HG02798 (cell line): ENCODE results near the gene FOXP4.

ENCODE experiments used
- ATAC-seq: cut with Tn5 transposase; IDR thresholded peaks from one replicate; pipeline ENCODE4 v1.9.1; 2021; ENCODE audit warnings: mild to moderate bottlenecking; ENCODE audit not compliant: unreplicated experiment, poor library complexity

Gene FOXP4

DNA sequence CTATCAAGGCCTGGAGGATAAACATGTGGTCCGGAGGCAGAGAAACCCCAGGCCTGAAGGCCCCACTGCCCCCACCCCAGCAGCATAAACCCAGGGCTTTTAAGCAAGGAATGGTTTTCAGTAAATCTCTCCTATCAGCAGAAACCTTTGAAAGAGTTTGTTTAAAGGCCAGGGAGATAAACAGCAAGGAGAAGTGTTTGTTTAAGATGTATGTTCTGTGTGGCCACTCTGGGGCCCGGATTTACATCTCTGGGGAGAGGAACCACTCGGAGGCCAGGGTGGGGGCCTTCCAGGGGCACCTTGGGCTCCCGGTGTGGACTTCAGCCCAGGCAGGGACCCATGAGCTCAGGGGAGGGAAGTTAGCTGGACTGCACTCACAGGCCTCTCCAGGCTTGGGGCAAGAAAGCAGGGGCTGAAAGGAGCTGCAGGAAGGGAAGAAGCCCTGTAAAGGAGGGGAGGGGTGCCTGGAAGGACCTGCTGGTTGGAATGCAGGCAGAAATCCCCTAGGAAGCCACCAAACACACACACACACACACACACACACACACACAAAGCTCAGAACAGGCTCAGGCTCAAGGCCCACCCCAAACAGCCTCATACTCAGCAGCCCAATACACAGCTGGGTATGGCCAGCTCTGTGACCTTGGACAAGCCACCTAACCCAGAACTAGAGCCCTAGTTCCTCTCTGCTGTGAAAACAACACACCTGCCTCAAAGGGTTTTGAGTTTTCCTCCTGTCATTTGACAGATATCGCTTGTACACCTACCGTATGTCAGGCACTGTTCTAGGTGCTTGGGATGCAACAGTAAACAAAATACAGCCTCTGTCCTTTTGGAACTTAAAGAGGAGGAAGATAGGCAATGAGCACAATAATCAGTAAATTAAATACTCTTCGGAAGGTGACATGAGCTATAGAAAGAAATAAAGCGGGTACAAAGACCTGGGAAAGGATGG lies 26.2 kb upstream of the FOXP4 start:
- no peak for ATAC-seq

DNA sequence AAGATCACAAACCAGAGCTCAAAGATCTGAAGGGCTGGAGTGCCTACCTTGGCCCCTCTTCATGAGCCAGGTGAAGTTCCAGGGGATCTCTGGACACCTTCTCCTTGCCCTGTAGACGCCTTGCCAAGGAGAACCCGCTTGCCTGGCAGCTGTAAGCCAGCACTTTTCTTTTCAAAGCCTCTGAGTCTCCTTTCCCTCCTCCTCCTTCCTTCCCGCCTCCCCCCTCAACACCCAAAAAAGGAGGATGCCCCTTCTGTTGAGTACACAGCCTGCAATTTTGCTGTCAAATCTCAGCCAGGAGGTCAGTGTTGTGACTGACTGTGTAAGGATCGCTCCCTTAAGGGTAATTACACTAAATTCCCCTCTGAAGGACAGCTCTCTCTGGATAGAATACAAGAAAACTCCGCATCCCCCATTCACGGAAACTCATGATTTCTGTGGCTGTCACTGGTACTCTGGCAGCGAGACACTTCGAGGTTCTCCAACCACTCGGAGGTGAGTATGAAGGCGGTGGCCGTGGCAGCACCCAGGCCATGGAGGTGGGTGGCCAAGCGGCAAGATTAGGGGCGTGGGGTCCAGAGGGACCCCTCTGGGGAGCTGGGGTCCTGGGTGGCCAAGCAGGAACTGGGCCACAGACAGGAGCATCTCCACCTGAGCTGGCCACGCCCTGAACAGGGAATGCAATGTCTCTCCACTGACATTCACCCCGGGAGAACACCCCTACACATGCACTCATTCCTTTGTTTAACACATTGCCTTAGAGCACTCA lies 23.2 kb upstream of the FOXP4 start:
- no peak for ATAC-seq

- no peak for ATAC-seq
Measured at GRCh38 chr6:41523915-41524633, 22.1 kb upstream of the FOXP4 start.

GRCh38 chr6:41524634-41525011 lies 21.6 kb upstream of the FOXP4 start:
- ATAC-seq = no peak

GRCh38 chr6:41527721-41528408 lies 18.3 kb upstream of the FOXP4 start:
- ATAC-seq = no peak

DNA sequence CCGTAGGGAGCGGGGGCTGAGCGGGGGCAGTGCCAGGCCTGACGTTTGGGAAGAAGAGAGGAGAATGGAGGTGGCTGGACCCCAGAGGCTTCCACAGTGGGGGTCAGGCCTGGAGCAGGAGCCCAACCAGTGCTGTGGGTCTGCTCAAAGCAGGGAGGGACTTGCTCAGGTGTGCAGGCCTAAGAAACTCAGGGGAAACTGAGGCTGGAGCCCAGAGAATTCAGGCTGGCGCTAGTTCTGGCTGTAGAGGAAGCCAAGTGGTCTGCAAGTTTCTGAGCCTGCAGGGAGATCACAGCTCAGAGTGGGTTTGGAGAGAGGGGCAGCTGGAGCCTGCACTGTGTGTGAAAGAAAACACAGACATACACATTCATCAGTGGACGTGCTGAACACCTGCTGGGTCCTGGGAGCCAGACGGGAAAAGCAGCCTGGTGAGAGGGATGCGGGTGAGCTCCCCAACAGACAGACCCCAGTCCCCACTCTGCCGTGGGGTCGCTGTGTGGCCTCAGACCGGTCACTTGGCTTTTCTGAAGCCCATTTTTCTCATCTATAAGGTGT lies 17.7 kb upstream of the FOXP4 start:
- no peak for ATAC-seq

DNA sequence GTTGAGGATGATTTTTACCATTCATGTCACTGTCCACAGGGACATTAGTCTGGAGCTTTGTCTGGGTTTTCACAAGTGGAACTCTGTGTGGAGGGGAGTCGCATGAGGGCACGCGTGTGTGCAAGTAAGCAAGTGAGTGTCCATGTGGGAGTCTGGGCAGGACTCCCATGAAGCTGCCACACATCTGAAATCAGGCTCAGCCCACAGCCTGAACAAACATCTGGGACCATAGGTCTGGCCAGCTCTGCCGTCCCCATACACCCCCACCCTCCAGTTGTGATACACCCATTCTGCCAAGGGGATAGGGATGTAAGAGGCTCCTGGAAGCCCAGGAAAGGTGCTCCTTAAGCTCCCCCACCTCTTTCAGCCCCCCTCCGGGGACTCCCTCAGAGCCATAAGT lies 17.1 kb upstream of the FOXP4 start:
- no peak for ATAC-seq

GRCh38 chr6:41529970-41530369 lies 16.2 kb upstream of the FOXP4 start:
- ATAC-seq = no peak

- ATAC-seq = no peak
Measured at GRCh38 chr6:41530476-41530875, 15.7 kb upstream of the FOXP4 start.

DNA sequence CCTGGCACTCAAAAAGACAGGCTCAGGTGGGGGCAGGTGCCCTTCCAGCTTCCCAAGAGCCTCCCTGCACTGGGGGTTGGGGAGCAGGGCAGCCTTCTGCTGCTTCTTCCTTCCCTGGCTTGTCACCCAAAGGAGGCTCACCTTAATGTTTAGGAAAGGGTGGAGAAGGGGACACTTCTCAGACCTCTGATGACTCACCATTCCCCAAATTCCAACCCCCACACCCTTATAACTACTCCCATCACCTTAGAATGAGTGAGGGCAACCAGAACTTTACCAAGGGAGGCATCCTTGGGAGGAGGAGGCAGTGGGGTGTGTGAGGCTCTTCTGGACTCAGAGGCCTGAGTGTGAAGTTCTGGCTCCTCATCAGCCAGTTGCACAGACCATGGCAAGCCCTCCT lies 15.2 kb upstream of the FOXP4 start:
- ATAC-seq = no peak

DNA sequence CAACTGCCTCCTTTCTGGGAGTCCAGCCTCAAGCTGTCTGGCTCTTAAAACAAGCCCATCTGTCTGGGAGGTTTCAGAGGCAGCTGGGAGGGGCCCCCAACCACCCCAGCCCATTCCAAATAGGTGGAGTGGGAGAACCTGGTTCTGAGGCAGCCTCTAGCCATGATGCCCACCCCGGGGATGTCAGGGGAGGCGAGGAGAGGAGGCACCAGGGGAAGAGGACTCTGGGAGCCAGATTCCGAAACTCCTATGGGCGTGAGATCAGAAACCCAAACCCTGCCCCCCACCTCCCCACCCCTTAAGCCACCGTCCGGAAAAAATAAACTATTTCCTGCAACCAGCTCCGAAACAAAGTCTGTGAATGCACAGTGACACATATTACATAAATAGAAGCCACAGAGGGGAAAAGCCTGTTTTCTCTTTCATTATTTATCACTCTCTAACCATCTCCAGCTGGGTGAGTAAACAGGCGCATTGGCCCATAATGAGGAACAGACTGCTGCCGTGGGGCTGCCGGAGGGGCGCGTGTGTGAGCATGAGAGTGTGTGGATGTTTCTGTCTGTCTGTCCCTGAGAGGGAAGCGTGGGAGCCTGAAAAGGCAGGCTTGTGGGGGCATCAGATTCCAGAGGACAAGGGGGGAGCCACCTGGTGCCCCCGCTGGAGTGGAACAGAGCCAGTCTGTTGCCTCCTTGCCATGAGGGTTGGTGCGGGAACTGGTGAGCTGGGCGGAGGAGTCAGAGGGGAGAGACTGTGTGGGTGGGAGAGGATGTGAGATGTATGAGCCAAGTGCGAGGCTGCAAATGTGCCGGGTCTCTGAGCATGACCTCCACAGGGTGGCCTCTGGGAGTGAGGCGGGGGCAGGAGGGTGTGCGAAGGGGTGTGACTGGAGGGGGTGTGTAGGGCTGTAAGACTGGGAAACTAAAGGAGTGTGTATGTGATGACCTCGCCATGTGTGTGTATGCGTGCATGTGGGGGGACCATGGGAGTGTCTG lies 14.3 kb upstream of the FOXP4 start:
- peak; percentile 88 for ATAC-seq

GRCh38 chr6:41535766-41536165 lies 10.4 kb upstream of the FOXP4 start:
- no peak for ATAC-seq

- no peak for ATAC-seq
Measured at GRCh38 chr6:41536795-41537758, 9.1 kb upstream of the FOXP4 start.

DNA sequence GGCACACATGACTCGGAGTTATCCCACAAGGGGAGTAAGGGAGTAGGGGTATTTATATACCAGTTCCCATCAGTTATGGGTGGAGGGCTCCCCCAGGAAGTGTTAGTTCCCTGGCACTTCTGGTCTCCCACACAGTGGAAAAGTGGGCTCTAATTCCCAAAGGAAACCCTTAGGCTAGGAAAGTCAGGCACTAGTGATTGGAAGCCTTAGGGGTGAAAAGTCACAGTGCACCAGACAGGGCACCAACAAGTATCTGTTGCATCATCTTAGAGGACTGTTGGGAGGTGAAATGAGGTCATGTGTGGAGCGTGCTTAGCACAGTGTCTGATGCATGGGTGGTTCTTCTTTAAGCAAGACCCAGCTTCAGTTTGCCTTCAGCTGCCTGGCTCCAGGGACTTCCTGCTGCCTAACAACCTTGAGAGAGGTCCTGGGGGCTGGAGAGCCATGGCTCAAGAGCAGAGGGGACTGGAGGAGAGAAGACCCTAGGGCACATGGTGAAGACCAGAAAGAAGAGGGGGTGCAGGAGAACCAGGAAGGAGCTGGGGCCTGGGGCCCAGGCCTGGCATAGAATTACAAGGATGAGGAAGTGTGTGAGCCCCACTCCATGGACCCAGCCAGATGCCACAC lies 7.5 kb upstream of the FOXP4 start:
- ATAC-seq = no peak

GRCh38 chr6:41539204-41539603 lies 7.0 kb upstream of the FOXP4 start:
- no peak for ATAC-seq

- no peak for ATAC-seq
Measured at GRCh38 chr6:41541364-41541763, 4.8 kb upstream of the FOXP4 start.

- no peak for ATAC-seq
Measured at GRCh38 chr6:41543087-41543486, 3.1 kb upstream of the FOXP4 start.
